H9 (cell line): ENCODE measurements around the gene LILRA5. TPM values are rescaled to one million over a fixed set of nuclear protein-coding genes. Genes with fewer than 3 reads are reported as not detected.

Experiments used
- DNase-seq: peaks from one replicate; pipeline ENCODE4 v3.0.0-alpha.2; 2017
- H2AFZ ChIP-seq: one replicate; pipeline ENCODE4 v1.6.1; 2013; ENCODE audit warnings: mild to moderate bottlenecking, low read length, control low read depth, moderate library complexity
- H2AK5ac ChIP-seq: 2 replicates; pipeline ENCODE4 v1.6.1; 2013; ENCODE audit warnings: low read length, control low read depth, mixed read lengths; ENCODE audit not compliant: insufficient read length
- H2BK120ac ChIP-seq: one replicate; pipeline ENCODE4 v1.6.1; 2013; ENCODE audit warnings: low read depth, mild to moderate bottlenecking, low read length, control low read depth, inconsistent platforms; ENCODE audit not compliant: poor library complexity, severe bottlenecking
- H2BK12ac ChIP-seq: 2 replicates; pipeline ENCODE4 v1.6.1; 2013; ENCODE audit warnings: low read length, control low read depth, mixed read lengths, low read depth; ENCODE audit not compliant: insufficient read length
- H2BK15ac ChIP-seq: 2 replicates; pipeline ENCODE4 v1.6.1; 2013; ENCODE audit warnings: low read depth, low read length, control low read depth
- H2BK20ac ChIP-seq: one replicate; pipeline ENCODE4 v1.6.1; 2013; ENCODE audit warnings: low read depth, mild to moderate bottlenecking, low read length, control low read depth, inconsistent platforms; ENCODE audit not compliant: poor library complexity, severe bottlenecking
- H2BK5ac ChIP-seq: 2 replicates; pipeline ENCODE4 v1.6.1; 2013; ENCODE audit warnings: low read length, control low read depth, mixed read lengths; ENCODE audit not compliant: insufficient read length
- H3K14ac ChIP-seq: 2 replicates; pipeline ENCODE4 v1.6.1; 2013; ENCODE audit warnings: low read length, control low read depth; ENCODE audit not compliant: insufficient read depth
- H3K18ac ChIP-seq: 2 replicates; pipeline ENCODE4 v1.6.1; 2013; ENCODE audit warnings: low read depth, mild to moderate bottlenecking, mixed read lengths, low read length, control low read depth; ENCODE audit not compliant: insufficient read length
- H3K23ac ChIP-seq: 2 replicates; pipeline ENCODE4 v1.6.1; 2013; ENCODE audit warnings: low read length, control low read depth, mixed read lengths, low read depth; ENCODE audit not compliant: insufficient read length
- H3K23me2 ChIP-seq: 2 replicates; pipeline ENCODE4 v1.6.1; 2013; ENCODE audit warnings: low read depth, mild to moderate bottlenecking, mixed read lengths, low read length, control low read depth; ENCODE audit not compliant: insufficient read length, poor library complexity, severe bottlenecking
- H3K27ac ChIP-seq: 2 replicates; pipeline ENCODE4 v1.5.1; 2013; ENCODE audit warnings: low read length, control low read depth, mixed read lengths, low read depth; ENCODE audit not compliant: insufficient read length
- H3K27me3 ChIP-seq: 2 replicates; pipeline ENCODE4 v1.6.1; 2013; ENCODE audit warnings: low read length, control low read depth, inconsistent platforms; ENCODE audit not compliant: insufficient read depth
- H3K4ac ChIP-seq: 2 replicates; pipeline ENCODE4 v1.6.1; 2013; ENCODE audit warnings: low read depth, mild to moderate bottlenecking, control low read depth, inconsistent platforms, low read length, moderate library complexity
- H3K4me1 ChIP-seq: 2 replicates; pipeline ENCODE4 v1.6.1; 2013; ENCODE audit warnings: low read length, control low read depth, inconsistent platforms; ENCODE audit not compliant: insufficient read depth
- H3K4me2 ChIP-seq: 2 replicates; pipeline ENCODE4 v1.6.1; 2013; ENCODE audit warnings: low read length, control low read depth, mixed read lengths; ENCODE audit not compliant: insufficient read length, insufficient read depth
- H3K56ac ChIP-seq: 2 replicates; pipeline ENCODE4 v1.6.1; 2013; ENCODE audit warnings: low read depth, mild to moderate bottlenecking, mixed read lengths, low read length, control low read depth; ENCODE audit not compliant: insufficient read length
- H3K79me1 ChIP-seq: 2 replicates; pipeline ENCODE4 v1.6.1; 2013; ENCODE audit warnings: low read depth, mild to moderate bottlenecking, moderate library complexity, low read length, control low read depth, inconsistent platforms; ENCODE audit not compliant: insufficient read depth, poor library complexity, severe bottlenecking
- H3K79me2 ChIP-seq: 2 replicates; pipeline ENCODE4 v1.6.1; 2013; ENCODE audit warnings: low read length, control low read depth, inconsistent platforms; ENCODE audit not compliant: insufficient read depth
- H3K9ac ChIP-seq: 2 replicates; pipeline ENCODE4 v1.6.1; 2013; ENCODE audit warnings: low read length, control low read depth, mixed read lengths; ENCODE audit not compliant: insufficient read length; ENCODE audit errors: extremely low read depth
- H3K9me3 ChIP-seq: one replicate; pipeline ENCODE4 v1.6.1; 2013; ENCODE audit warnings: low read depth, low read length, inconsistent platforms; ENCODE audit not compliant: control insufficient read depth
- H3T11ph ChIP-seq: one replicate; pipeline ENCODE4 v1.6.1; 2013; ENCODE audit warnings: mild to moderate bottlenecking, low read length, control low read depth, inconsistent platforms
- H4K20me1 ChIP-seq: one replicate; pipeline ENCODE4 v1.6.1; 2013; ENCODE audit not compliant: control insufficient read depth, insufficient read length, insufficient read depth
- H4K5ac ChIP-seq: 2 replicates; pipeline ENCODE4 v1.6.1; 2013; ENCODE audit warnings: low read depth, mild to moderate bottlenecking, mixed read lengths, low read length, control low read depth; ENCODE audit not compliant: insufficient read length
- H4K8ac ChIP-seq: replicated peaks from 2 replicates; pipeline ENCODE4 v1.6.1; 2013; ENCODE audit warnings: low read length, control low read depth, mixed read lengths, low read depth; ENCODE audit not compliant: insufficient read length
- H4K91ac ChIP-seq: 2 replicates; pipeline ENCODE4 v1.6.1; 2013; ENCODE audit warnings: low read depth, mild to moderate bottlenecking, moderate library complexity, mixed read lengths, low read length, control low read depth; ENCODE audit not compliant: insufficient read length
- H3K27ac Mint-ChIP-seq, 3 experiments: 2 replicates in 2 of 3; 3 replicates in 1 of 3; pipeline ENCODE4 v1.8.0; 2020 to 2021; ENCODE audit warnings: mixed read lengths in 3 of 3, mild to moderate bottlenecking in 1 of 3, moderate library complexity in 1 of 3
- H3K27me3 Mint-ChIP-seq: 2 replicates; pipeline ENCODE4 v1.8.0; 2021; ENCODE audit warnings: low read depth, mild to moderate bottlenecking, moderate library complexity, mixed read lengths
- H3K36me3 Mint-ChIP-seq, 3 experiments: 2 replicates in 2 of 3; 3 replicates in 1 of 3; pipeline ENCODE4 v1.8.0; 2020 to 2021; ENCODE audit warnings: low read depth in 3 of 3, mixed read lengths in 3 of 3; ENCODE audit not compliant: insufficient read depth in 1 of 3
- H3K4me1 Mint-ChIP-seq, 2 experiments: 2 replicates each; pipeline ENCODE4 v1.8.0; 2020; ENCODE audit warnings: mixed read lengths in 2 of 2
- H3K4me3 Mint-ChIP-seq, 2 experiments: 2 replicates in 1 of 2; 3 replicates in 1 of 2; pipeline ENCODE4 v1.8.0; 2020 to 2021; ENCODE audit warnings: mild to moderate bottlenecking in 2 of 2, mixed read lengths in 2 of 2, moderate library complexity in 1 of 2
- H3K9me3 Mint-ChIP-seq, 2 experiments: 2 replicates in 1 of 2; 3 replicates in 1 of 2; pipeline ENCODE4 v1.8.0; 2020; ENCODE audit warnings: mild to moderate bottlenecking in 2 of 2, mixed read lengths in 2 of 2, moderate library complexity in 1 of 2
- CTCF ChIP-seq: fragments of 200-600 bp; sonication (generic); conservative IDR thresholded peaks from 3 replicates; pipeline ENCODE4 v1.8.0; 2021; ENCODE audit warnings: antibody characterized with exemption, mild to moderate bottlenecking
- WGBS: extraction: QIAGEN DNeasy Blood & Tissue Kit; methylation state at CpG from one replicate; pipeline ENCODE4 v1.1.7; 2013; ENCODE audit warnings: missing lambda C conversion rate, low lambda C conversion rate, mixed read lengths; ENCODE audit not compliant: insufficient read length; ENCODE audit errors: extremely low coverage; 5-methylcytosine and 5-hydroxymethylcytosine counted together
- total RNA-seq: library from RNA; stranded (reverse); gene quantifications from 2 replicates; pipeline ENCODE4 v1.2.1, GENCODE V29; 2021

The LILRA5 gene
- total RNA-seq, 1 experiment from 2014 or later = not detected

- H3K9me3 Mint-ChIP-seq = peaks cover 0 to 55% of the 10 kb centered on the region in 2 experiments; a peak in 4 of 5 replicates
These were observed 38.5 kb upstream of the LILRA5 start for GRCh38 chr19:54351474-54351873.

More at GRCh38 chr19:54351474-54351873, 38.5 kb upstream of the LILRA5 start:
- Histone ChIP-seq H4K8ac (no peak overlapping the region), H3K27me3 (no peaks in the 10 kb centered on the region), H2BK15ac (no peak overlapping the region), H3K9me3 (no peaks in the 10 kb centered on the region), H2BK120ac (no peak overlapping the region), H2BK5ac (no peak overlapping the region), H3K4me2 (no peak overlapping the region), H4K20me1 (no peaks in the 10 kb centered on the region), H2BK20ac (no peak overlapping the region), H3K79me2 (no peaks in the 10 kb centered on the region), H3T11ph (no peak overlapping the region), H3K4ac (no peak overlapping the region), H3K56ac (no peak overlapping the region), H3K23ac (no peak overlapping the region), H3K27ac (no peak overlapping the region), H3K23me2 (no peaks in the 10 kb centered on the region), H3K9ac (no peak overlapping the region), H4K5ac (no peak overlapping the region), H3K79me1 (no peaks in the 10 kb centered on the region), H2AK5ac (no peak overlapping the region), H3K4me1 (no peaks in the 10 kb centered on the region), H4K91ac (no peak overlapping the region), H2AFZ (no peak overlapping the region), H3K18ac (no peak overlapping the region), H3K14ac (no peak overlapping the region), H2BK12ac (no peak overlapping the region)
- Mint-ChIP-seq H3K36me3 (no peaks in the 10 kb centered on the region), H3K27ac (no peak overlapping the region), H3K4me3 (no peak overlapping the region), H3K4me1 (no peaks in the 10 kb centered on the region), H3K27me3 (peaks cover 46% of the 10 kb centered on the region)
- TF ChIP-seq CTCF = no peak
- no CpG with 5 or more reads among the region's 2 CpGs for WGBS
- no peak for DNase-seq
